Panc1 (cell line): ENCODE results near the gene GDPD3. TPM values are rescaled to one million over a fixed set of nuclear protein-coding genes. Genes with fewer than 3 reads are reported as not detected.

Source experiments
- total RNA-seq: library from RNA; stranded (reverse); gene quantifications from one replicate; pipeline ENCODE4 v1.2.1, GENCODE V29; 2021; ENCODE audit not compliant: unreplicated experiment

GDPD3 gene
- total RNA-seq, 1 experiment from 2014 or later, result 2.5 TPM

Other genes starting within 250 kb of the GDPD3 start
- 70.7 TPM for gene SEZ6L2, start 214.0 kb downstream of the GDPD3 start, total RNA-seq
- gene ASPHD1, start 213.0 kb downstream of the GDPD3 start, total RNA-seq, result 87.0 TPM
- gene KCTD13, start 187.3 kb downstream of the GDPD3 start, total RNA-seq, result 45.7 TPM
- 161 TPM for gene TMEM219, start 151.5 kb downstream of the GDPD3 start, total RNA-seq
- 99.4 TPM for gene TAOK2, start 139.7 kb downstream of the GDPD3 start, total RNA-seq
- 25.3 TPM for gene HIRIP3, start 117.9 kb downstream of the GDPD3 start, total RNA-seq
- gene INO80E, start 117.3 kb downstream of the GDPD3 start, total RNA-seq, result 104 TPM
- gene DOC2A, start 102.5 kb downstream of the GDPD3 start, total RNA-seq, result 3.2 TPM
- gene C16orf92, start 90.3 kb downstream of the GDPD3 start, total RNA-seq, result not detected
- 3.5 TPM for gene TLCD3B, start 82.3 kb downstream of the GDPD3 start, total RNA-seq
- 2,516 TPM for gene ALDOA, start 47.8 kb downstream of the GDPD3 start, total RNA-seq
- gene PPP4C, start 37.5 kb downstream of the GDPD3 start, total RNA-seq, result 186 TPM
- 0.46 TPM for gene TBX6, start 21.6 kb downstream of the GDPD3 start, total RNA-seq
- gene YPEL3, start 17.3 kb downstream of the GDPD3 start, total RNA-seq, result 0.69 TPM
- gene MAPK3, start 9.7 kb upstream of the GDPD3 start, total RNA-seq, result 47.1 TPM
- 3.7 TPM for gene CORO1A, start 70.1 kb upstream of the GDPD3 start, total RNA-seq
- gene BOLA2B, start 80.1 kb upstream of the GDPD3 start, total RNA-seq, result 178 TPM
- gene SLX1A, start 80.3 kb upstream of the GDPD3 start, total RNA-seq, result 18.5 TPM
- gene SULT1A3, start 85.7 kb upstream of the GDPD3 start, total RNA-seq, result 16.8 TPM
- 19.8 TPM for gene NPIPB13, start 134.9 kb upstream of the GDPD3 start, total RNA-seq
- gene CD2BP2, start 241.8 kb upstream of the GDPD3 start, total RNA-seq, result 90.7 TPM